ENCODE data around the gene GMCL2.

Gene GMCL2

DNA sequence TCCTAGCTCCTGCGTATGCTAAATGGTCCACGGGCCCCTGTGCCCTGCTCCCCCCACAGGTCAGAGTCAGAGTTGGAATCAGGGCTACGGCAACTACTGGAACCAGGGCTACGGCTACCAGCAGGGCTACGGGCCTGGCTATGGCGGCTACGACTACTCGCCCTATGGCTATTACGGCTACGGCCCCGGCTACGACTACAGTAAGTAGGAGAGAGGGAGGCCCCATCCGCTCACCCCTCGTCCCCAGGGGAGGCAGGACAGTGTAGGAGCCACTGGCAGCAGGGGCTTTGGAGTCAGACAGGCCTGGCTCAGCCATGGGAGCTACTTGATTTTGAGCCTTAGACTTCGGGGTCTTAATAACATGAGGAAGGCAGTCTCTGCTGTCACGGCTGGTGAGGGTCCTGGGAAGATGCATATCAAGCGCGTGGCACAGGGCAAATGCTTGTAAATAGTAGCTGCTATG lies 22.9 kb upstream of the GMCL2 start:
- TF ChIP-seq, protein P1, sequence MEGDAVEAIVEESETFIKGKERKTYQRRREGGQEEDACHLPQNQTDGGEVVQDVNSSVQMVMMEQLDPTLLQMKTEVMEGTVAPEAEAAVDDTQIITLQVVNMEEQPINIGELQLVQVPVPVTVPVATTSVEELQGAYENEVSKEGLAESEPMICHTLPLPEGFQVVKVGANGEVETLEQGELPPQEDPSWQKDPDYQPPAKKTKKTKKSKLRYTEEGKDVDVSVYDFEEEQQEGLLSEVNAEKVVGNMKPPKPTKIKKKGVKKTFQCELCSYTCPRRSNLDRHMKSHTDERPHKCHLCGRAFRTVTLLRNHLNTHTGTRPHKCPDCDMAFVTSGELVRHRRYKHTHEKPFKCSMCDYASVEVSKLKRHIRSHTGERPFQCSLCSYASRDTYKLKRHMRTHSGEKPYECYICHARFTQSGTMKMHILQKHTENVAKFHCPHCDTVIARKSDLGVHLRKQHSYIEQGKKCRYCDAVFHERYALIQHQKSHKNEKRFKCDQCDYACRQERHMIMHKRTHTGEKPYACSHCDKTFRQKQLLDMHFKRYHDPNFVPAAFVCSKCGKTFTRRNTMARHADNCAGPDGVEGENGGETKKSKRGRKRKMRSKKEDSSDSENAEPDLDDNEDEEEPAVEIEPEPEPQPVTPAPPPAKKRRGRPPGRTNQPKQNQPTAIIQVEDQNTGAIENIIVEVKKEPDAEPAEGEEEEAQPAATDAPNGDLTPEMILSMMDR (IDR thresholded peaks at IDR 0.05; ENCODE audit: low read depth, low read length, missing control alignments) = no peak
- no peak overlapping the region for H3K4me3 ChIP-seq (ENCODE audit: low read depth, low read length)

DNA sequence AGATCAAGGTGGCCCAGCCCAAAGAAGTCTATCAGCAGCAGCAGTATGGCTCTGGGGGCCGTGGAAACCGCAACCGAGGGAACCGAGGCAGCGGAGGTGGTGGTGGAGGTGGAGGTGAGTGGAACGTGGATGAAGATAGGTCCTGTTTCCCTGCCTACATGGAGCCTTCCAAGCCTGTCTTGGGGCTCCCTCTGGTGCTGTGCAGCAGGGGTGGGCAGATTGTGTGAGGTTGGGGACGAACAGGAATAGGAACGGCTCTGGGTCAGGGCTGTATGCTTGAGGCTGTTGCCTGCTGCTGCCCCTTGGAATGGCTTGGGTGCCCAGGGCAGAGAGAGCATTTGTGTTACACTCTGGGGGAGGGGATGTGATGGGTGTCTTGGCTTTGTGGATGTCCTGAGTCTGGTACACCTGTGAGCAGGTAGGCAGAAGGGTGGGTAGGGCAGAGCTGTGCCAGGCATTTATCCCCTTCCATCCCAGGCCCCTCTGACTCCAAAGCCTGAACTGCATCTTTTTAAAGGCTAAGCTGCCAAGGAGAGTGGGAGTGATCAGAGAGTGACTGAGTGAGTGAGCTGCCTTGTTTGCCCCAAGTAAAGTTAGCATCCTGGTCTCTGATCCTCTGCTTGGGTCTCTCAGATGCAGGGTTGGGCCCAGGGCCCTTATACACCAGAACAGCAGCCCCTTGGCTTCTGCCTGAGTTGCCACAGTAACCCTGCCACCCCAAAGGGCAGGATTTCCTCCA lies 22.3 kb upstream of the GMCL2 start:
- no peak overlapping the region for H3K4me3 ChIP-seq (ENCODE audit: low read depth, low read length)
- DNase-seq (ENCODE audit: low read depth) = no peak
- TF ChIP-seq, protein P1 (IDR thresholded peaks at IDR 0.05; ENCODE audit: low read depth, low read length, missing control alignments) = no peak

More for the DNA sequence above, 22.9 kb upstream of the GMCL2 start:
- no peak for DNase-seq (ENCODE audit: low read depth)

DNA sequence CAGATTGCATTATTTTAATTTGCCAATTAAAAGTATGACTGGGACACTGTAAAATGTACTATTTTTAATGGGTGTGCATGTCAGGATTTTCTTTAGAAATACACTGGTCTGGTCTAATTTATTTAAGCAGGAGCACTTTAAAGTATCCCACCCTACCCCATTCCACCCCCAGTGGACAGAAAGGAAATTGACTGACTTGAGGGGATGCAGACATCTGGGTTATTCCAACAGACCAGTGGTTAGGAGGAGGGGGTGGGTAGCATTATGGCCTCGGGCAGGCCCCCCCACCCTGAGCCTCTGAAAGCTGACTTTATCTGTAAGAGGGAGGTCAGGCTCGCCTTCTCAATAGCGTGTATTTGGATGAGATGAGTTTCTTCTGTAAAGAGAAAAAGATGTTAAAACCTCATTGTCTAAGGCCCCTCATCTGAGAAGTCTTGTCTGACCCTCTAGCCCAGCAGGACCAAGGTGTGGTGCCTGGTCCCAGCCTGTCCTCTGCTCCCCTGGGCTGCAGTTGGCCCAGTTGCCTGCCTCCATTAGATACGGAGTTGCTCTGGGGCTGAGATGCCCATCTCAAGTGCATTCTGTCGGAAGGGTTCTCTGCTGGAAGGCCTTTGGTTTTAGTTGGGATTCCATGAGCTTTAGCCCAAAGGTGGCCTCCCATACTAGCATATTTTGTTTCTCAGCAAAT lies 21.5 kb upstream of the GMCL2 start:
- H3K4me3 ChIP-seq (ENCODE audit: low read depth, low read length) = no peak overlapping the region
- TF ChIP-seq, protein P1 (IDR thresholded peaks at IDR 0.05; ENCODE audit: low read depth, low read length, missing control alignments) = peak; percentile 23
- no peak for DNase-seq (ENCODE audit: low read depth)

DNA sequence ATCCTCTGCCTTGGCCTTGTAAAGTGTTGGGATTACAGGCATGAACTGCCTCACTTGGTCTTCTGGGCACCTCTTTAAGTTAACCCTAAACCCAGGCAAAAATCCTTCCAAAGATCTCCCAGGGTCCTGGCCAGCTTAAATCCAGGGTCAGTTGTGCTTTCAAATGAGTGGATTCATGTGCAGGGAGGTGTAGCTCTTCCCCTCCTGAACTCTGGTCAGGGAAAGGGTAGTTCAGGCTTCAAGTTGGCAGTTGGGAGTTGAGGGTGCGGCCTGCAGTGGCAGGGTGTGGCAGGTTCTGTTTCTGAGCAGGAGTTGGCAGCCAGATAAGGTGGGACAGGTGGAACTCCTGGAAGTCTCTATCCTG lies 20.7 kb upstream of the GMCL2 start:
- no peak for DNase-seq (ENCODE audit: low read depth)
- H3K4me3 ChIP-seq (ENCODE audit: low read depth, low read length) = no peak overlapping the region

DNA sequence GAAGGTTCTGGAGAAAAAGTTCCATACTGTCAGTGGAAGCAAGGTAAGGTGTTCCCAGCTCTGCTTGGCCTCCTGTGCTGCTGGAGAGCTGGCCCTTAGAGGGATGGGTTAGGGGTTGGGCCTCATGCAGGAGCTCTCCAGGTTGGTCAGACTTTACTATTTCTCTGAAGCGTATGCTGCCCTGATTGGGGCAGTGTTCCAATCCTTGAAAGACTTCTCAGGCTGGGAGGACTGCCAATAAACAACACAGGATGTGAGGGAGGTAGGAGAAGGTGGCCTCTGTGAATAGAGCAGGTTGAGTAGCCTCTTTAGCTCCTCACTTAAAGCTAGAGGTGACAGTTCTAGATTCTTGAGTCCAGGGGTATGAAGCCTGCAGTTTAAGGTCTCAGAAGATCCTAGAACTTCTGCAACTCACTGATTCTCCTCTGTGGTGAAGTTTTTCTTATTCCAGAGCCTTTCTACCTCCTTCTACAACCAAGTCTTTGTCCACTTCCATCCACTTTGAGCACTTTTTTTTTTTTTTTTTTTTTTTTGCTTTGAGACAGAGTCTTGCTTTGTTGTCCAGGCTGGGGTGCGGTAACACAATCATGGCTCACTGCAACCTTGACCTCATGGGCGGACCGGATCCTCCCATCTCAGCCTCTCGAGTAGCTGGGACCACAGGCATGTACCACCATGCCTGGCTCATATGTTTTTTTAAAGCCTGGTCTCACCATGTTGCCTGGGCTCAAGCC lies 20.2 kb upstream of the GMCL2 start:
- DNase-seq (ENCODE audit: low read depth) = no peak
- H3K4me3 ChIP-seq (ENCODE audit: low read depth, low read length) = no peak overlapping the region; the same call in 1 of the 2 replicates
- TF ChIP-seq, protein P1 (IDR thresholded peaks at IDR 0.05; ENCODE audit: low read depth, low read length, missing control alignments) = no peak

More for the DNA sequence above, 20.7 kb upstream of the GMCL2 start:
- TF ChIP-seq, protein P1 (IDR thresholded peaks at IDR 0.05; ENCODE audit: low read depth, low read length, missing control alignments) = no peak

DNA sequence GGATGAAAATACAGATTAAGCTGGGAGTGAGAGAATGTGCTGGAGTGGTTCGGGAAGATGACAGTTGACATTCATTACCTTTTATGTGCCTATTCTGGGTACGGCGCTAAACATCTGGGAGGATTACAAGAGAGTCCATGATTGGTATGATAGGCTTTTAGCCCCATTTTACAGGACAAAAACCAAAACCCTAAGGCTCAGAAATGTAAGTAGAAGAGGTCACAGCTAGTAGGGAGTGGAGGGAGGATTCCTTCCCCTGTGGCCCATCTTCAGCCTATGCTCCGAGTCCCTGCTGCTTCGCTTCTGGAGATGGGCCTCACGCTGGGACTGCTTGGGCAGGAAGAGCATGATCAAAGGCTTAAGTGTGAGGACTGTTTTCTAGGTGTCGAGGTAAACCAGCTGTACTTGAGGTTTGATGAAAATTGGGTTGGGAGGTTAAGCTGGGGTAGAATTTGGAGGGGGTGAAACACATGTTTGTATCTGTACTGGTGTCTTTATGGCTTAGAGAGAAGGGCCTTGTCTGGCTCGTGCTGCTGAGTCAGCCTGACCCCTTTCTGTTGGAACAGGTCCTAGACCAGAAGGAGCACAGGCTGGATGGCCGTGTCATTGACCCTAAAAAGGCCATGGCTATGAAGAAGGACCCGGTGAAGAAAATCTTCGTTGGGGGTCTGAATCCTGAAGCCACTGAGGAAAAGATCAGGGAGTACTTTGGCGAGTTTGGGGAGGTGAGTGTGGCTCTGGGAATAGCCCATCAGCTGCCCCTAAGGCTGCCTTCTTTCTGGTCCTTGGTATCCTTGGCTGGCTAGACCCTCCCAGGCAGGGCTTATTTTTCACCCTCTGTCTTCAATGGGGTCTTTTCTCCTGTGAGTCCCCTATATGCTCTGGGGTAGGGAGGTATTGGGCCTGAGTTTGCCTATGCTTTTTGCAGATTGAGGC lies 19.3 kb upstream of the GMCL2 start:
- H3K4me3 ChIP-seq (ENCODE audit: low read depth, low read length) = peak overlapping the region; percentile 86
- TF ChIP-seq, protein P1 (IDR thresholded peaks at IDR 0.05; ENCODE audit: low read depth, low read length, missing control alignments) = no peak
- DNase-seq (ENCODE audit: low read depth) = no peak
